ENCODE measurements around the gene AIFM2. TPM values are rescaled to one million over a fixed set of nuclear protein-coding genes. Genes with fewer than 3 reads are reported as not detected.
A peak's percentile ranks its signal among the peaks of the same experiment; 100 is the strongest.
"Not testable (repeated sequence)": the region's sequence is repeated elsewhere in the genome, so short reads cannot be mapped to it uniquely, and the experiment has no call there.

Gene AIFM2
- total RNA-seq, 1 donor from 2014 or later: 16.8 TPM

DNA sequence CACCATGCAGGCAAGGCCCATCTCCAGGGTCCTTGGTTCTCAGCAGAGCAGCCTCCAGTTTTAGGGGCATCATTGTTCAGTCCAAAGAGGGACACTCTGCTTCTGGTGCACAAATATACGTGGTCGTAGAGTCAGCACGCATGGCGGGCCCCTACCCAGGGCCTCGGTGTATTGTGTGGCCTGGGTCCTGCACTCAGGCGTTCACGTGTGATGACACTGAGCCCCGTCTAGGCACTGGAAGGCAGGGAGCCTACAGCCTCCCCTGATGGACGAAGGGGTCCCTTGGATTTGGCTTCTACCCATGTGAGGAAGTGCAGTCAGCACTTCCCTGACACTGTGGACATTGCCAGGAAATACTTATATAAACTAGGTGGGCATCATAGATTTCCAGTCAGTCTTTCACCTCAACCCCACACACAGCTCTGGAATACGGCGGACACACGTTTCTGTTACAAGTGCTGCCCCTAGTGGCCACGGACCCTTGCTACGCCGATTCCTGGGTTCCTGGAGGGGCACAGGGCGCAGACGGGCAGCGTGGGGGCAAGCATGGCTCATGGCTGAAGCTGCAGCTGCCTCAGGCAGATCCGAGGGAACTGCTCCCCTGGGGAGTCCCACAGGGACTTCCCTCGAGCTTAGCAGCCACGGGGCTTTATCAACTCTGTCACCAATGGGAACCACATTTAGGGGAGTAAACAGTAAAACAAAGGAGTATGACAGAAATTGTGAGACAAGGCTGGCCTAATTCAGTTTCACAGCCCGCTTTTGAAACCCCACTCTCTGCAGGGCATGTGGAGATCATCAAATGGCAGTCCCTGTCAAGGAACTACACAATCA is 25.4 kb downstream of the AIFM2 start:
- no peak for DNase-seq
- no peak overlapping the region for H3K27ac ChIP-seq (replicated peaks)
- H3K36me3 ChIP-seq: peaks cover 34% of the 10 kb centered on the region
- no peaks in the 10 kb centered on the region for H3K27me3 ChIP-seq (ENCODE audit: low read depth)
- H3K9me3 ChIP-seq (replicated peaks): no peaks in the 10 kb centered on the region
- intact Hi-C loops (cut with micrococcal nuclease): no loop called here
- TF ChIP-seq CTCF (IDR thresholded peaks at IDR 0.05; ENCODE audit: borderline replicate concordance): peak; percentile 38
- H3K4me3 ChIP-seq: no peak overlapping the region
- H3K4me1 ChIP-seq: no peaks in the 10 kb centered on the region

GRCh38 chr10:70101668-70102067 is 31.0 kb downstream of the AIFM2 start:
- Histone ChIP-seq H3K4me1 (no peaks in the 10 kb centered on the region), H3K27ac (replicated peaks) (no peak overlapping the region), H3K27me3 (ENCODE audit: low read depth) (no peaks in the 10 kb centered on the region), H3K36me3 (peaks cover 34% of the 10 kb centered on the region), H3K4me3 (no peak overlapping the region), H3K9me3 (replicated peaks) (no peaks in the 10 kb centered on the region)
- intact Hi-C loops (cut with micrococcal nuclease): no loop called here
- TF ChIP-seq CTCF (IDR thresholded peaks at IDR 0.05; ENCODE audit: borderline replicate concordance): no peak
- DNase-seq: no peak

DNA sequence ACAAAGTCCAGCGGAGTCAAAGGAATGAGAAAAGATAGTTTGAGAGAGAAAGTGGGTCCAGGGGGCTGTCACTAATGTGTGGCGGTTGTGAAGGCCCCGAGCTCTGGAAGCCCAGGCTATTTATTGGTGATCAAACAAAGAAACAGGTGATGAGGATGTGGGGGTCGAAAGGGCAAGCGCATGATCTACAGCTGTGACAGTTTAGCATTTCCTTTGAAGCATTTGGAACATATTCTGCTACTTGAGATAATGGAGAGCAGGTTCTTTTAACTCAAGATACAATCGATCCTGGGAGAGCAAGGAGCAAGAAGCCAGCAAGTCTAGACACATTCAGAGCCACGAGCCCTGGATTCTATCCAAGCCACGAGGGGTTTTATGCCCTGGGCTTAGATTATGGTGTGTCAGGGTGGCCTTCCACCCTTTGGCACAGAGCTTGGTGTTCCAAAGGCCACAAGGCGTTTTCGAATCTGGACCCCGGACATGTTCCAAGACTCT is 31.5 kb downstream of the AIFM2 start:
- H3K4me3 ChIP-seq: not testable (repeated sequence)

DNA sequence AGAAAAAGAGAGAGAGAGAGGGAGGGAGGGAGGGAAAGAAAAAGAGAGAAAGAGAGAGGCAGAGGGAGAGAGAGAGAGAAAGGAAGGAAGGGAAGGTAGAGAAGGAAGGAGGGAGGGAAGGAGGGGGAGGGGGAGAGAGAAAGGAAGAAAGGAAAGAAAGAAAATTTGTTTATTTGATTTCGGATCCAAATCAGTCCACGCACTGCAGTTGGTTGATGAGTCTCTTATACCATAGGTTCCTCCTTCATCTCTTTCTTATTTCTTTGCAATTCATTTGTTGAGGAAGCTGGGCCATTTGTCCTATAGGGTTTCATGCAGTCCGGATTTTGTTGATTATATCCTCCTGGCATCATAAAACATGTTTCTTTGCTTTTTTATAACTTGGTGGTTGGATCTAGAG is 34.4 kb downstream of the AIFM2 start:
- no peak for DNase-seq
- no peak for TF ChIP-seq CTCF (IDR thresholded peaks at IDR 0.05; ENCODE audit: borderline replicate concordance)
- peaks cover 66% of the 10 kb centered on the region for H3K36me3 ChIP-seq
- no peaks in the 10 kb centered on the region for H3K27me3 ChIP-seq (ENCODE audit: low read depth)
- no peak overlapping the region for H3K27ac ChIP-seq (replicated peaks)
- no peaks in the 10 kb centered on the region for H3K9me3 ChIP-seq (replicated peaks)
- H3K4me1 ChIP-seq: no peaks in the 10 kb centered on the region
- no peak overlapping the region for H3K4me3 ChIP-seq
- intact Hi-C loops (cut with micrococcal nuclease): no loop called here

More for the DNA sequence above, 31.5 kb downstream of the AIFM2 start:
- H3K27ac ChIP-seq (replicated peaks); intact Hi-C loops (cut with micrococcal nuclease); H3K4me1 ChIP-seq; H3K9me3 ChIP-seq (replicated peaks); H3K27me3 ChIP-seq (ENCODE audit: low read depth); DNase-seq: not testable (repeated sequence)
- peaks cover 40% of the 10 kb centered on the region for H3K36me3 ChIP-seq

DNA sequence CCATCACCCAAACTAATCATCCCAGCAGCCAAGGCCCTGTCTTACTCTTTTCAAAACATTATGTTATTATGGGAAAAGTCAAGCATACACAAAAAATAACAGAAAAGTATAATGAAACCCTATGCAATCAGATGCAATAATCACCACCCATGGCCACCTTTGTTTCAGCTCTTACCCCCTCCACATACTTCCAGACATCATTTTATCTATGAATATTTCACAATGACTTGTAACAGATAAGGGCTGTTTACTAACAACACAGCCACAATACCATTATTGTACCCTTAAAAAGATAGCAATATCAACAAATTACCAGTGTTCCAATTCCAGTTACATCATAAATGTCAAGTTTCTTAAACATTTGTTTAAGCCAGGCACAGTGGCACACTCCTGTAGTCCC is 35.2 kb downstream of the AIFM2 start:
- TF ChIP-seq CTCF (IDR thresholded peaks at IDR 0.05; ENCODE audit: borderline replicate concordance): no peak
- peaks cover 73% of the 10 kb centered on the region for H3K36me3 ChIP-seq
- no peaks in the 10 kb centered on the region for H3K27me3 ChIP-seq (ENCODE audit: low read depth)
- no peaks in the 10 kb centered on the region for H3K4me1 ChIP-seq
- no peak overlapping the region for H3K4me3 ChIP-seq
- no peaks in the 10 kb centered on the region for H3K9me3 ChIP-seq (replicated peaks)
- H3K27ac ChIP-seq (replicated peaks): no peak overlapping the region
- intact Hi-C loops (cut with micrococcal nuclease): no loop called here
- no peak for DNase-seq

DNA sequence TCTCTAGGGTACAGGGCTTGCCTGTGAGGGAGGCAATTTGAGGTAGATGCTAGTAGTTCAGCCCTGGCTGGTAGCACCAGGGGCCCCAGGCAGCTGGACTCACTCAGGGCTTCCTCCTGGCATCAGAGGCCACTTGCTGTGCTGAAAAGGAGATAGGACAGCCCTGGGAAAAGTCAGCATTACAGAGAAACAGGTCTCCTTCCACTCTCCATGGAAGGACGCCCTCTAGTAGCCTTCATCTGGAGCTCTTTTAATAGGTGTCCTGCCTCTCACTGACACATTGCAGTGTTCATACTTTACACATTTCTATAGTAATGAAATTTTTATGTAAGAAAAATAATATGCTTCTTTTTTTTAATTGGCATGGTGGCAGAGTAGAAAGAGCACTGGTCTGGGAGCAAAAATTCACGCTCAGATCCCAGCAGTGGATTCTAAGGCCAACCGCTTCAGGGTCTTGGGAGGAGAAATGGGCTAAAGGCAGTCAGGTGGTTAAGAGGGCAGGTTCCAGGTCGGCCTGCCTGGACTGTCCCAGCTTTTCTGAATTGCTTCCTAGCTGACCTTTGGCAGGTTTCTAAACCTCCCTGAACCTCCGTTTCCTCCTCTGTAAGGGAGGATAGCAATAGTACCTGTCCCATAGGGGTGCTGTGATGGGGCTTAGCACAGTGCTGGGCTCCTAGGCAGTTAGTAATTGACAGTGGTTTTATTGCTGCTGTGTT is 35.8 kb downstream of the AIFM2 start:
- TF ChIP-seq CTCF (IDR thresholded peaks at IDR 0.05; ENCODE audit: borderline replicate concordance): no peak
- H3K27ac ChIP-seq (replicated peaks): no peak overlapping the region
- DNase-seq: no peak
- intact Hi-C loops (cut with micrococcal nuclease): no loop called here
- no peaks in the 10 kb centered on the region for H3K27me3 ChIP-seq (ENCODE audit: low read depth)
- peaks cover 76% of the 10 kb centered on the region for H3K36me3 ChIP-seq
- no peak overlapping the region for H3K4me3 ChIP-seq
- no peaks in the 10 kb centered on the region for H3K4me1 ChIP-seq
- no peaks in the 10 kb centered on the region for H3K9me3 ChIP-seq (replicated peaks)

All from left ventricle myocardium inferior (tissue), 1 donor.